ENCODE data around the gene TMEM203.

DNA sequence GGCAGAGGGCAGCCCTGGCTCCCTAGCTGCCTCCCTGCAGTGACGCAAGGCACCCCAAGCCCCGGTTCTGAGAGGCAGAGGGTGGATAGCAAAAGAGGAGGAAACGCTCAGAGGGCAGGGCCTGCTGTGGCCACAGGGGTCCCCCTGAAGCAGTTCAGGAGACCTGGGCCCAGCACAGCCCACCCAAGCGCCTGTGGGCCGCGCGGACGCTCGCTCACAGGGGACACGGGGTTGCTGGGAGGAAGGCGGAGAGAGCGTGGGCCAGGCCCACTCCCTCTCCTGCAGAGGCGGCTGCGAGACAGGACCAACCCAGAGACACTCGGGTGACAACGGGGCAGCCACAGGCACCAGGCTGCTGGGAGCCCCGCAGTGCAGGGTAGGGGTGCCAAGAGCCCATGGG lies 25.7 kb downstream of the TMEM203 start:
- no peak for TF ChIP-seq SMAD3 (CRISPR knock-in tag; IDR thresholded peaks at IDR 0.05; ENCODE audit: borderline replicate concordance)
- TF ChIP-seq, protein P1, sequence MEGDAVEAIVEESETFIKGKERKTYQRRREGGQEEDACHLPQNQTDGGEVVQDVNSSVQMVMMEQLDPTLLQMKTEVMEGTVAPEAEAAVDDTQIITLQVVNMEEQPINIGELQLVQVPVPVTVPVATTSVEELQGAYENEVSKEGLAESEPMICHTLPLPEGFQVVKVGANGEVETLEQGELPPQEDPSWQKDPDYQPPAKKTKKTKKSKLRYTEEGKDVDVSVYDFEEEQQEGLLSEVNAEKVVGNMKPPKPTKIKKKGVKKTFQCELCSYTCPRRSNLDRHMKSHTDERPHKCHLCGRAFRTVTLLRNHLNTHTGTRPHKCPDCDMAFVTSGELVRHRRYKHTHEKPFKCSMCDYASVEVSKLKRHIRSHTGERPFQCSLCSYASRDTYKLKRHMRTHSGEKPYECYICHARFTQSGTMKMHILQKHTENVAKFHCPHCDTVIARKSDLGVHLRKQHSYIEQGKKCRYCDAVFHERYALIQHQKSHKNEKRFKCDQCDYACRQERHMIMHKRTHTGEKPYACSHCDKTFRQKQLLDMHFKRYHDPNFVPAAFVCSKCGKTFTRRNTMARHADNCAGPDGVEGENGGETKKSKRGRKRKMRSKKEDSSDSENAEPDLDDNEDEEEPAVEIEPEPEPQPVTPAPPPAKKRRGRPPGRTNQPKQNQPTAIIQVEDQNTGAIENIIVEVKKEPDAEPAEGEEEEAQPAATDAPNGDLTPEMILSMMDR (IDR thresholded peaks at IDR 0.05) = no peak
- TF ChIP-seq AFF4 (CRISPR knock-in tag; IDR thresholded peaks at IDR 0.05; ENCODE audit: borderline replicate concordance) = no peak
- TF ChIP-seq HMGXB4 (CRISPR knock-in tag; IDR thresholded peaks at IDR 0.05) = no peak
- no peak for TF ChIP-seq PRDM15 (CRISPR knock-in tag; IDR thresholded peaks at IDR 0.05)
- TF ChIP-seq E2F4 (CRISPR knock-in tag; IDR thresholded peaks at IDR 0.05; ENCODE audit: borderline replicate concordance, low read depth) = no peak
- no peak for TF ChIP-seq ESRRA (CRISPR knock-in tag; IDR thresholded peaks at IDR 0.05; ENCODE audit: borderline replicate concordance)
- TF ChIP-seq SMAD4 (CRISPR knock-in tag; IDR thresholded peaks at IDR 0.05) = no peak
- TF ChIP-seq TCF7 (CRISPR knock-in tag; IDR thresholded peaks at IDR 0.05; ENCODE audit: low read depth) = no peak
- no peak for TF ChIP-seq USF2 (CRISPR knock-in tag; IDR thresholded peaks at IDR 0.05)
- TF ChIP-seq, protein P2, sequence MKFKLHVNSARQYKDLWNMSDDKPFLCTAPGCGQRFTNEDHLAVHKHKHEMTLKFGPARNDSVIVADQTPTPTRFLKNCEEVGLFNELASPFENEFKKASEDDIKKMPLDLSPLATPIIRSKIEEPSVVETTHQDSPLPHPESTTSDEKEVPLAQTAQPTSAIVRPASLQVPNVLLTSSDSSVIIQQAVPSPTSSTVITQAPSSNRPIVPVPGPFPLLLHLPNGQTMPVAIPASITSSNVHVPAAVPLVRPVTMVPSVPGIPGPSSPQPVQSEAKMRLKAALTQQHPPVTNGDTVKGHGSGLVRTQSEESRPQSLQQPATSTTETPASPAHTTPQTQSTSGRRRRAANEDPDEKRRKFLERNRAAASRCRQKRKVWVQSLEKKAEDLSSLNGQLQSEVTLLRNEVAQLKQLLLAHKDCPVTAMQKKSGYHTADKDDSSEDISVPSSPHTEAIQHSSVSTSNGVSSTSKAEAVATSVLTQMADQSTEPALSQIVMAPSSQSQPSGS (CRISPR knock-in tag; IDR thresholded peaks at IDR 0.05; ENCODE audit: borderline replicate concordance, low read depth) = no peak
- TF ChIP-seq, protein P3, sequence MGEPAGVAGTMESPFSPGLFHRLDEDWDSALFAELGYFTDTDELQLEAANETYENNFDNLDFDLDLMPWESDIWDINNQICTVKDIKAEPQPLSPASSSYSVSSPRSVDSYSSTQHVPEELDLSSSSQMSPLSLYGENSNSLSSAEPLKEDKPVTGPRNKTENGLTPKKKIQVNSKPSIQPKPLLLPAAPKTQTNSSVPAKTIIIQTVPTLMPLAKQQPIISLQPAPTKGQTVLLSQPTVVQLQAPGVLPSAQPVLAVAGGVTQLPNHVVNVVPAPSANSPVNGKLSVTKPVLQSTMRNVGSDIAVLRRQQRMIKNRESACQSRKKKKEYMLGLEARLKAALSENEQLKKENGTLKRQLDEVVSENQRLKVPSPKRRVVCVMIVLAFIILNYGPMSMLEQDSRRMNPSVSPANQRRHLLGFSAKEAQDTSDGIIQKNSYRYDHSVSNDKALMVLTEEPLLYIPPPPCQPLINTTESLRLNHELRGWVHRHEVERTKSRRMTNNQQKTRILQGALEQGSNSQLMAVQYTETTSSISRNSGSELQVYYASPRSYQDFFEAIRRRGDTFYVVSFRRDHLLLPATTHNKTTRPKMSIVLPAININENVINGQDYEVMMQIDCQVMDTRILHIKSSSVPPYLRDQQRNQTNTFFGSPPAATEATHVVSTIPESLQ (CRISPR knock-in tag; IDR thresholded peaks at IDR 0.05) = no peak

Measured in WTC11 (cell line).